NB4 (cell line): ENCODE data around the gene SH3GL2.

ENCODE experiments used
- DNase-seq: peaks from one replicate; pipeline ENCODE4 v3.0.0; 2010; ENCODE audit warnings: low read depth
- H3K4me3 ChIP-seq: one replicate; pipeline ENCODE4 v1.5.1; 2011; ENCODE audit warnings: mild to moderate bottlenecking, low read depth, low read length, moderate library complexity
- MYC ChIP-seq: IDR thresholded peaks from 2 replicates; pipeline ENCODE4 v1.6.1; 2011; ENCODE audit warnings: low read depth, low read length
- POLR2A ChIP-seq: IDR thresholded peaks from 2 replicates; pipeline ENCODE4 v1.6.1; 2011; ENCODE audit warnings: mild to moderate bottlenecking; ENCODE audit not compliant: insufficient read length; ENCODE audit errors: extremely low read depth
- TF ChIP-seq, protein P1 (sequence below): IDR thresholded peaks from 2 replicates; pipeline ENCODE4 v1.6.1; 2011; ENCODE audit warnings: low read depth, low read length
- TF ChIP-seq, protein P2 (sequence below): IDR thresholded peaks from one replicate; pipeline ENCODE4 v1.5.1; 2012; ENCODE audit warnings: low read depth, low read length

Gene SH3GL2

DNA sequence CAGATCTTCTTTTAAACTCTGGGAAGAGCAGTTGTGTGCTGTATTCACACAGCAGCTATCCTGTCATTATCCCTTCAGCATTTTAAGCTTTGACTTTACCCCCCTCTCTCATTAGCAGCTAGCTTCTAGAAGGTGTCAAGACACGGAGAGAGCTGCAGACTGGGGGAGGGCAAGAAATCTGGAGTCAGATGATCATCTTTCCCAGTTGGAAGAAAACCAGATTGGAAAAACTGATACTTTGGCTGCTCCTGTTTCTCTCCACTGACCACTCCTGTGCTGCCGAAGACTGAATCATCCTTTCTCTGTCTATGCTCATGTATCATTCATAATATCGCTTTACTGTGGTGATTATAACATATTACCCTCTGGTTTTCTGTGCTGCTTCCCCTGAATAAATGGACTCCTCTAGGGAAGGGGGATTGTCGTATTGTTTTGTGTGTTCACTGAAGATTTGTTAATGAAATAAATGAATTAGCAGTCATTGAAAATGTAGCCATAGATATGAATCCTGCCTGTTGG, 75.1 kb downstream of the SH3GL2 start:
- no peak for DNase-seq
- H3K4me3 ChIP-seq = no peak overlapping the region
- no peak for TF ChIP-seq MYC
- TF ChIP-seq, protein P1, sequence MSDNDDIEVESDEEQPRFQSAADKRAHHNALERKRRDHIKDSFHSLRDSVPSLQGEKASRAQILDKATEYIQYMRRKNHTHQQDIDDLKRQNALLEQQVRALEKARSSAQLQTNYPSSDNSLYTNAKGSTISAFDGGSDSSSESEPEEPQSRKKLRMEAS = no peak
- TF ChIP-seq, protein P2, sequence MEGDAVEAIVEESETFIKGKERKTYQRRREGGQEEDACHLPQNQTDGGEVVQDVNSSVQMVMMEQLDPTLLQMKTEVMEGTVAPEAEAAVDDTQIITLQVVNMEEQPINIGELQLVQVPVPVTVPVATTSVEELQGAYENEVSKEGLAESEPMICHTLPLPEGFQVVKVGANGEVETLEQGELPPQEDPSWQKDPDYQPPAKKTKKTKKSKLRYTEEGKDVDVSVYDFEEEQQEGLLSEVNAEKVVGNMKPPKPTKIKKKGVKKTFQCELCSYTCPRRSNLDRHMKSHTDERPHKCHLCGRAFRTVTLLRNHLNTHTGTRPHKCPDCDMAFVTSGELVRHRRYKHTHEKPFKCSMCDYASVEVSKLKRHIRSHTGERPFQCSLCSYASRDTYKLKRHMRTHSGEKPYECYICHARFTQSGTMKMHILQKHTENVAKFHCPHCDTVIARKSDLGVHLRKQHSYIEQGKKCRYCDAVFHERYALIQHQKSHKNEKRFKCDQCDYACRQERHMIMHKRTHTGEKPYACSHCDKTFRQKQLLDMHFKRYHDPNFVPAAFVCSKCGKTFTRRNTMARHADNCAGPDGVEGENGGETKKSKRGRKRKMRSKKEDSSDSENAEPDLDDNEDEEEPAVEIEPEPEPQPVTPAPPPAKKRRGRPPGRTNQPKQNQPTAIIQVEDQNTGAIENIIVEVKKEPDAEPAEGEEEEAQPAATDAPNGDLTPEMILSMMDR = no peak
- TF ChIP-seq POLR2A = no peak

GRCh38 chr9:17656889-17657288, 78.0 kb downstream of the SH3GL2 start:
- no peak for DNase-seq
- no peak overlapping the region for H3K4me3 ChIP-seq
- TF ChIP-seq POLR2A = no peak
- TF ChIP-seq, protein P2 = no peak
- TF ChIP-seq, protein P1 = no peak
- no peak for TF ChIP-seq MYC

DNA sequence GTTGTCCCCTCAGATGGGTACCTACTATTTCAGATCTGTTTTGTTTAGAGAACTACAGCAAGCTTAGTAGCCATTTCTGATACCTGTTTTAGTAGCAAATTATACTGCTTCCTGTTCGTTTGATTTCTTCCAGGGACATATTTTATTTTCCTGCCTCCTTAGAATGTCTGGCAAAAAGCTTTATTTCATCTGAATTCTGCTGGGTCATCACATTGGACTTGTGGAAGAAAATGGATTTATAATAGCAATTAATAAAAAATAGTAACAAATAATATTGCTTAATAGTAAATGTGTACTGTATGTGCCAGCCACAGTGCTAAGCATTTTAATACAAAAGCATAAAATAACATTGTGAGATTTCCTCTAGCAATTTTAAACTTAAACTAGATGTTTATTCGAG, 79.4 kb downstream of the SH3GL2 start:
- no peak for DNase-seq
- no peak overlapping the region for H3K4me3 ChIP-seq
- TF ChIP-seq, protein P2 = no peak
- TF ChIP-seq MYC (no peak), POLR2A (no peak)
- TF ChIP-seq, protein P1 = no peak

DNA sequence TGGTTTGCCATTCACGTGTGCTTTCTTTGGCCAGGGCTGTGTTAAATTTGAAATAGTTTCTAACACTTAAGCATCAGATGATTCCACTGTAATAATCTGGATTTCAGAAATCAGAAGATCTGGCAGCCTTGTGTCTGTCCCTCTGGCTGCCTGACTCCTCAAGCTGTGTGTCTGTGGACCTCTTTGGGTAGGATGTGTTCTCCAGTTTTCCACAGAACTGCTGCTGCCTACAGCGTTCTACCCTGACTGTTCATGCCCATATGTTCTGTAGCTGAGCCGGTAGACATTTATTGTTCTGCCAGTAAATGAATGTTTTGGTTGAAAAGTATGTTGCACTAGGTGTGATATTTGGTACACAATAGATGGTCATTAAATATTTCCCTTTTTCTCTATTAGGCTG, 81.3 kb downstream of the SH3GL2 start:
- no peak for DNase-seq
- no peak for TF ChIP-seq MYC
- TF ChIP-seq, protein P2 = no peak
- TF ChIP-seq, protein P1 = no peak
- TF ChIP-seq POLR2A = no peak
- H3K4me3 ChIP-seq = no peak overlapping the region

DNA sequence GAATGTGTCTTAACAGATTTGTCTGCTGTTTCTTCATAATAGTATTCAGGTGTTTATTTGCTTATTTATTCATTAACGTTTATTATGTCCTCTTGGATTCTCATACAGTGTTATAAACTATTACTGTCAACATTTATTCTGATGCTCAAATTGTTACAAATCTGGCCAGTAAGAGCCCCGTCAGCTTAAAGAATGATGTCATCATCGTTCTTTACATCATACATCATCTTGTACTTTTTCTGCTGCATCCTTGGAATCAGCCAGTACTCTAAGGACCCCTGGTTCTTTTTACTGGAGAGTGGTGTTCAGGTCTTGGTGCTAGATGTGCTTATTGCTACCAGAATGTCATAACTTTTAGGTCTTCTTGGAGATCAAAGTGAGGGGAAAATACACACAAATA, 86.6 kb downstream of the SH3GL2 start:
- TF ChIP-seq POLR2A (no peak), MYC (no peak)
- TF ChIP-seq, protein P1 = no peak
- TF ChIP-seq, protein P2 = no peak
- no peak overlapping the region for H3K4me3 ChIP-seq
- DNase-seq = no peak

GRCh38 chr9:17669206-17669605, 90.3 kb downstream of the SH3GL2 start:
- TF ChIP-seq, protein P1 = no peak
- no peak for TF ChIP-seq MYC
- TF ChIP-seq POLR2A = no peak
- TF ChIP-seq, protein P2 = no peak
- no peak overlapping the region for H3K4me3 ChIP-seq
- DNase-seq = peak; percentile 76
